ENCODE measurements around the gene CHAC1.

GRCh38 chr15:40904552-40905201 lies 48.6 kb upstream of the CHAC1 start:
- TF ChIP-seq CTCF (IDR thresholded peaks at IDR 0.05) (no peak), POLR2A (IDR thresholded peaks at IDR 0.05) (no peak), POLR2AphosphoS5 (IDR thresholded peaks at IDR 0.05) (no peak)
